Nucleus accumbens (tissue), 56 donors: ENCODE measurements around the gene FBXW2.
"Not testable (repeated sequence)": the region's sequence is repeated elsewhere in the genome, so short reads cannot be mapped to it uniquely, and the experiment has no call there.

ENCODE experiments used
- DNase-seq, 56 donors: peaks; one replicate each; lab custom pipeline; 2025; lab: John Stamatoyannopoulos, UW

Gene FBXW2

DNA sequence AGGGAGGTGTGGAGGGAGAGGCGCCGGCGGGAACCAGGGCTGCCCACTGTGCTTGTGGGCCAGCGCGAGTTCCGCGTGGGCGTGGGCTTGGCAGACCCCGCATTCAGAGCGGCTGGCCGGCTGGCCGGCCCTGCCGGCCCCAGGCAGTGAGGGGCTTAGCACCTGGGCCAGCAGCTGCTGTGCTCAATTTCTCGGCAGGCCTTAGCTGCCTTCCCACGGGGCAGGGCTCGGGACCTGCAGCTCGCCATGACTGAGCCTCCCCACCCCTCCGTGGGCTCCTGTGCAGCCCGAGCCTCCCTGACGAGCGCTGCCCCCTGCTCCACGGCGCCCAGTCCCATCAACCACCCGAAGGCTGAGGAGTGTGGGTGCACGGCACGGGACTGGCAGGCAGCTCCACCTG, 46.9 kb downstream of the FBXW2 start:
- DNase-seq, result not testable (repeated sequence)

DNA sequence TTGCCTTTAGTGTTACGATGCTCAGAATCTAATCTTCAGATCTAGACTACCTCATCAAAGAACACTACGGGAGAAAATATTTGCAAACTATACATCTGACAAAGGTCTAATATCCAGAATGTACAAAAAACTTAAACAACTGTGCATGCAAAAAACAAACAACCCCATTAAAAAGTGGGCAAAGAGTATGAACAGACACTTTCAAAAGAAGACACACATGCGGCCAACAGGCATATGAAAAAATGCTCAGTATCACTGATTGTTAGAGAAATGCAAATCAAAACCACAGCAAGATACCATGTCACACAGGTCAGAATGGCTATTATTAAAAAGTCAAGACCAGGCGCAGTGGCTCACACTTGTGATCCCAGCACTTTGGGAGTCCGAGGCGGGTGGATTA, 47.9 kb downstream of the FBXW2 start:
- DNase-seq, result no peak

DNA sequence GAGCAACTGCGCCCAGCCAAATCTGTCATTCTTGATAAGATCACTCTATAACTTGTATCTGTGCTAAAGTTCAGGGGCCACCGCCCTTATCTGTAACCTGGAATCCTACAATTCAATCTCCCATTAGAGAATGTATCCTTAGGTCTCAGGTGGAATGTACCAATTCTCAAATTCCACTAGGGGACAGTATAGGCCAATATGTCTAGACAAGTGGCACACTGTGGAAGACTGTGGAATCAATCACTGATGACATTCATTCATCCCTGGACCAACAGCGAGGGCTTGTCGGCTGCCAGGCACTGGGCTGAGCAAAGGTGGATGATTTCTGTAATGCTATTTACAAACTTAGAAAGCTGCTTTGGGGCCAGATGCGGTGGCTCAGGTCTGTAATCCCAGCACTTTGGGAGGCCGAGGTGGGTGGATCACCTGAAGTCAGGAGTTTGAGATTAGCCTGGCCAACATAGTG, 50.2 kb downstream of the FBXW2 start:
- no peak for DNase-seq

GRCh38 chr9:120741701-120742100, 51.5 kb downstream of the FBXW2 start:
- no peak for DNase-seq

GRCh38 chr9:120741191-120741590, 52.0 kb downstream of the FBXW2 start:
- DNase-seq, result no peak

GRCh38 chr9:120740132-120740531, 53.1 kb downstream of the FBXW2 start:
- no peak for DNase-seq

GRCh38 chr9:120737416-120738165, 55.6 kb downstream of the FBXW2 start:
- DNase-seq, result no peak

DNA sequence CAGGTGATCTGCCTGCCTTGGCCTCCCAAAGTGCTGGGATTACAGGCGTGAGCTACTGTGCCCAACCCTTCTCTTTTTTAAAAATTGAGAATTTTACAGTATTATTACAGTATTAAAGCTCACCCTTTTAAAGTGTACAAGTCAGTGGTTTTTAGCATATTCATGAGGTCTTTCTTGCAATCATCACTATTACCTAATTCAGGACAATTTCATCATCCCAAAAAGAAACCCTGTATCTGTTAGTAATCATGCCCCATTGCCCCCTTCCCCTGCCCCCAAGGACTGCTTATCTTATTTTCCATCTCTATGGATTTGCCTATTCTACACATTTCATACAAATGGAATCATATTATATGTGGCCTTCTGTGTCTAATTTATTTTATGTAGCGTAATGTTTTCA, 56.3 kb downstream of the FBXW2 start:
- DNase-seq, result no peak

DNA sequence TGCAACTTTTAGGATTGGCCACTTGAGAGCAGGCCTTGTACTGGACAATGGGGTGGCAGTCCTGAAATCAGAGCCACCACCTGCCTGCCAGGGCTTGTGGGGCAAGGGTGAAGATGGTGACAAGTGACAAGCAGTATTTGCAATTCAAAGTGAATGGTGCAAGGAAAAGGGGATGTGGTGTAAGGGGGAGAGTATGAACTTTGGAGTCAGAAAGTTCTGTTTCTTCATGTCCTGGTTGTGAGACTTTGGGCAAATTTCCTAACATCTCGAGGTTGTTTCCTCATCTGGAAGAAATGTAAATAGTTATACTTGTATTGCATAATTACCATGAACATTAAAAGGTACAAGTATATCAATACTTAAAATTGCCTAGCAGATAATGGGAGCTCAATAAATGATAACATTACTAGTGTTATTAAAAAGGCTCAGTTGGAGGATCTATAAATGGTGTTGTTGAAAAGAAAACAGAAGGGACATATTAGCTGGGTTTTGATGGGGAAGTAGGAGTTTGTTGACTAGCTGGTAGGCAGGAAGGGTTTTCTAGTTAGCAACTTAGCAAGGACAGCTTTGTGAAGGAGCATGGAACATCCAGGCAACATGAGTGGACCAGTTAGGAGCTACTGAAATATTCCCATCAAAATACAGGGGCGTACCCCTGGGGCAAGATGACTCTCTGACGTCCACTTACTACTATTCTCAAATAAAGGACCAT, 57.6 kb downstream of the FBXW2 start:
- DNase-seq, result no peak

DNA sequence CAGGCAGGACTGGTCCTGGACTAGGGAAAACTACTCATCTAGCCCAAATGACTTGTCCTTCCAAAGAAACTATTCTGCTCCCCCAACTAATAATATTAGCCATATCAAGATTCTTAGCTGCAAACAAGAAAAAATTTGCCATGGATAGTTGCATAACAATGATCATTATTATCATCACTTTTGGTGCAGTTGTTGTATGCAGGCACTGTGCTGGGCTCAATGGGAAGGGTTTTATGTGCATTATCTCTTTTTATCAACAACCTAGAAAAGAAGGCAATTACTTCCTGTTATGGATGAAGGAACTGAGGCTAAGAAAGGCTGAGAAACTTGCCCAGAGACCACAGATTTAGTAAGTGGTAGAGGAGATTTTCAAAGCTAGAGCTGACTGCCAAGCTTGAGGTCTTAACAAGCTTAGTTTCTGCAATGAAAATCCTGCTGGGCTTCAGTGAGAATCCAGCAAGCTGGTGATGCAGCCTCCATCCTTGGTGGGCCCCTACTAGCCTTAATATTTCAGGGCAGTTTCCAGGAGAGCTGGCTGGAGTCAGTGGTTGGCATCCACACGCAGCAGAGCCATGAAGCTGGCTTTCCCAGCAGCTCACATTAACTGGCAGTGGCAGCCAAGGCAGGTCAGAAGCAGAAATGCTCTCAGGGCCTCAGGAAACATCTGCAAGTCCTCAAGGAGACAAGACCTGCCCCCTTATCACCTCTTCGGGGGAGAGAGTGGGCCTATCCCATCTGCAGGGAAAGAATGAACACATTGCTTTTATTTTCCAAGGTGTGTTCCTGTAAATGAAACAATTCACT, 58.4 kb downstream of the FBXW2 start:
- DNase-seq, result peak in 2 of 56 donors; percentile 5 to 12

GRCh38 chr9:120733190-120733589, 60.0 kb downstream of the FBXW2 start:
- peak in 10 of 56 donors; percentile 7 to 45 (median 18) for DNase-seq

GRCh38 chr9:120730654-120731514, 62.3 kb downstream of the FBXW2 start:
- no peak for DNase-seq

GRCh38 chr9:120729791-120730241, 63.4 kb downstream of the FBXW2 start:
- DNase-seq, result no peak

- DNase-seq, result no peak
These were observed 66.7 kb downstream of the FBXW2 start for GRCh38 chr9:120726484-120726883.

DNA sequence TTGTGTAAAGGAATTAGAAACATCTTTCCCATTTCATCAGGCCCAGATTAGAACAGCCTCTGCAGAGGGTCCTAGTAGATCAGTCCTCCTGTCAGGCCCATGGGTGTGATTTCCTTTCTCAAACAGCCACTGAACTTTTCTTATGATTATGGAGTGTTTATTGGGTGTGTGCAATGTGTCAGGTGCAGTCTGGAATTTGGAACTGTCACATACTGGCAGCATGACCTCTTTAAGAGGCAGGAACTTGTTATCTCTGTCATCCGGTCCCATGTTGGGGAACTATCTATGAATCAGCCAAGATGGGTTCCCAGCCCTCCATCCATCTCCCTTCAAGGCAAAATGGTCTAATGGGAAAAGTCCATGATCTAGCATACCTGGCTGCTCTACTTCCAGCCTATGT, 67.3 kb downstream of the FBXW2 start:
- no peak for DNase-seq

GRCh38 chr9:120724757-120725400, 68.3 kb downstream of the FBXW2 start:
- no peak for DNase-seq

GRCh38 chr9:120723565-120723964, 69.7 kb downstream of the FBXW2 start:
- peak in 2 of 56 donors; percentile 18 to 50 for DNase-seq

GRCh38 chr9:120720404-120720803, 72.8 kb downstream of the FBXW2 start:
- DNase-seq, result no peak

- DNase-seq, result no peak
These were observed 74.9 kb downstream of the FBXW2 start for GRCh38 chr9:120718316-120718715.

DNA sequence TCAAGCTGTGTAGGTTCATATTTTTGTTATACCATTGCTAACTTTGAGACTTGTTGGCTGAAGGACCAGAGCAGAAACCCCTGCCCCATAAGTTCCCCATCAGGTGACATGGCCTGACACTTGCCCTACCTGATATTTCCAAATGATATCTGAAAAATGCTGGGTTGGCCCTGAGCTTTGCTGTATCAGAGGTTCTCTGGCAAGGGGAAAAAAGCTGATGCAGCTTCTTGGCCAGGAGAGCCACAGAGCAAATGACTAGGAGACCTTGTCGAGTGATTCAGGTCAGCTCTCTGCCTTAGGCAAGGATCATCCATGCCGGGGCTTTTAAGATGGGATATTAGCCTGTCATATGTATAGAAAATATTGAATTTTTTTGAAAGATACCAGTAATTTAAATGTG, 76.0 kb downstream of the FBXW2 start:
- DNase-seq, result no peak
